Activated naive CD4-positive, alpha-beta T cell treated with anti-CD3 and anti-CD28 coated beads for 36 hours (primary cell): ENCODE results near the gene MITF. TPM values are rescaled to one million over a fixed set of nuclear protein-coding genes. Genes with fewer than 3 reads are reported as not detected.

Experiments
- CTCF ChIA-PET: fragments of 350-600 bp; sonication (Branson Sonifier 250); formaldehyde crosslinking; loops from one replicate; lab custom pipeline; 2021; ENCODE audit warnings: antibody characterized with exemption; lab: Charles Lee
- DNase-seq: peaks from one replicate; pipeline ENCODE4 v3.0.0-alpha.2; 2020
- H3K27ac Mint-ChIP-seq: one replicate; pipeline ENCODE4 v1.8.0; 2021; ENCODE audit warnings: mild to moderate bottlenecking, mixed read lengths
- H3K27me3 Mint-ChIP-seq: one replicate; pipeline ENCODE4 v1.8.0; 2021; ENCODE audit warnings: low read depth, mixed read lengths
- H3K36me3 Mint-ChIP-seq: one replicate; pipeline ENCODE4 v1.8.0; 2021; ENCODE audit warnings: low read depth, mixed read lengths
- H3K4me1 Mint-ChIP-seq: one replicate; pipeline ENCODE4 v1.8.0; 2021; ENCODE audit warnings: low read depth, mixed read lengths
- H3K4me3 Mint-ChIP-seq: one replicate; pipeline ENCODE4 v1.8.0; 2021; ENCODE audit warnings: mild to moderate bottlenecking, moderate library complexity, mixed read lengths
- H3K9me3 Mint-ChIP-seq: one replicate; pipeline ENCODE4 v1.8.0; 2021; ENCODE audit warnings: mixed read lengths
- intact Hi-C: fragments of 100-400 bp; cut with micrococcal nuclease; formaldehyde crosslinking; loops from one replicate; pipeline ENCODE4 v1.15.1; 2023
- total RNA-seq, 2 experiments: library from RNA; stranded (reverse); gene quantifications; one replicate each; pipeline ENCODE4 v1.2.3, GENCODE V29; 2021

The MITF gene
- total RNA-seq, 2 experiments from 2014 or later = not detected

- H3K36me3 Mint-ChIP-seq = no peaks in the 10 kb centered on the region
- H3K9me3 Mint-ChIP-seq = no peaks in the 10 kb centered on the region
- no peak overlapping the region for H3K4me3 Mint-ChIP-seq
- no peaks in the 10 kb centered on the region for H3K4me1 Mint-ChIP-seq
- intact Hi-C loops = no loop called here
- peaks cover 3% of the 10 kb centered on the region for H3K27me3 Mint-ChIP-seq
- no peak for DNase-seq
- CTCF ChIA-PET = no interaction called here
- no peak overlapping the region for H3K27ac Mint-ChIP-seq
These were observed 255.7 kb downstream of the MITF start for GRCh38 chr3:69994919-69995318.

DNA sequence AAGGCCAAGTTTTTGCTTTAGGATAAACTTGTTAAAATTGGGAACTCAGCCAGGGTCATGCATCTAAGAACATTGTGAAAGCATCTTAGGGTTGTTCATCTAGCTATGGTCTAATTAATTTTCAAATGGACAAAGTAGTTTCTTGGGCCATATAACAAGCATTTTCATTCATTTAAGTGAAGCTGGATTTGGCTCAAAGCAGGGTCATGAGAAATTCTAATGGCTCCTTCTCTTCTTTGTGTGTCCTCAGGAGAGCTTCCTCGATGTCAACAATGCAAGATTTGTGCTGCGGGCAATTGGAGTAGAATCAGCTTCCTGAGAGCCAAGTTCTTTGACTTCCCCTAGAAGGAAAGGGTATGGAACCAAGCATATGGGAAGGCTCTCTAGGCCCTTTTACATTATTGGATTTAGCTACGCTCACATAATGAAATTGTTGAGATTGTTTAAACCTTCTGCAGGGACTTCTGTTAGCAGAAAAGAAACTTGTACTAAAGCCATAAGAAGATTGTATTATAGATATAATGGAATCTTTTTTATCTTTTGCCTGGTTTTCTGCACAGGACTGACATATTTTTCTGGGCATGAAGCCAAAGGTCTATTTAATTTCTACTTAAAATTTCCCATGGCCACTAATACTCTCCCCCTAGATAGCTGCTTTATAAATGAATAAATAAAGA, 258.5 kb downstream of the MITF start:
- Mint-ChIP-seq H3K27ac (no peak overlapping the region), H3K36me3 (no peaks in the 10 kb centered on the region), H3K4me3 (no peak overlapping the region), H3K4me1 (no peaks in the 10 kb centered on the region), H3K9me3 (no peaks in the 10 kb centered on the region), H3K27me3 (peaks cover 3% of the 10 kb centered on the region)
- intact Hi-C loops = no loop called here
- CTCF ChIA-PET = no interaction called here
- DNase-seq = no peak

GRCh38 chr3:69998759-69999139, 259.5 kb downstream of the MITF start:
- Mint-ChIP-seq H3K4me3 (no peak overlapping the region), H3K36me3 (no peaks in the 10 kb centered on the region), H3K4me1 (no peaks in the 10 kb centered on the region), H3K9me3 (no peaks in the 10 kb centered on the region), H3K27ac (no peak overlapping the region), H3K27me3 (no peaks in the 10 kb centered on the region)
- intact Hi-C loops = no loop called here
- CTCF ChIA-PET = no interaction called here
- no peak for DNase-seq

- no peak within 1 kb of the TSS for H3K4me3 Mint-ChIP-seq
- no peaks in the 10 kb centered on the region for H3K4me1 Mint-ChIP-seq
- CTCF ChIA-PET = no interaction called here
- intact Hi-C loops = no loop called here
- no peak for DNase-seq
- no peaks in the 10 kb centered on the region for H3K36me3 Mint-ChIP-seq
- no peak within 1 kb of the TSS for H3K27ac Mint-ChIP-seq
- H3K9me3 Mint-ChIP-seq = no peaks in the 10 kb centered on the region
- no peaks in the 10 kb centered on the region for H3K27me3 Mint-ChIP-seq
These were observed 260.1 kb downstream of the MITF start, which contains the start of gene SAMMSON for GRCh38 chr3:69999140-70000027. SAMMSON (plus strand) TSS chr3:69999733.

DNA sequence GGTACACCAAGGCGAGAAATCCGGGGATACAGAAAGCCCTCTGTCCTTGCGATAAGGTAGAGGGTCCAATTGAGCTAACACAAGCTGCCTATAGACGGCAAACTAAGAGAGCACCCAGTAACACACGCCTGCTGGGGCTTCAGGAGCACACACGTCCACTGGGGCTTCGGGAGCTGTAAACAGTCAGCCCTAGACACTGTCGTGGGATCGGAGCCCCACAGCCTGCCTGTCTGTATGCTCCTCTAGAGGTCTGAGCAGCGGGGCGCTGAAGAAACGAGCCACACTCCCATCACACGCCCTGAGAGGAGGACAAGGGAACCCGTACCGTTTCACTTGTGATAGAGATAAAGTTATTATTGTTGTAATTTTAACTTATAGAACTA, 260.8 kb downstream of the MITF start:
- no peak overlapping the region for H3K27ac Mint-ChIP-seq
- DNase-seq = no peak
- CTCF ChIA-PET = no interaction called here
- H3K4me1 Mint-ChIP-seq = no peaks in the 10 kb centered on the region
- no peaks in the 10 kb centered on the region for H3K36me3 Mint-ChIP-seq
- H3K4me3 Mint-ChIP-seq = no peak overlapping the region
- no peaks in the 10 kb centered on the region for H3K27me3 Mint-ChIP-seq
- H3K9me3 Mint-ChIP-seq = no peaks in the 10 kb centered on the region
- intact Hi-C loops = no loop called here

DNA sequence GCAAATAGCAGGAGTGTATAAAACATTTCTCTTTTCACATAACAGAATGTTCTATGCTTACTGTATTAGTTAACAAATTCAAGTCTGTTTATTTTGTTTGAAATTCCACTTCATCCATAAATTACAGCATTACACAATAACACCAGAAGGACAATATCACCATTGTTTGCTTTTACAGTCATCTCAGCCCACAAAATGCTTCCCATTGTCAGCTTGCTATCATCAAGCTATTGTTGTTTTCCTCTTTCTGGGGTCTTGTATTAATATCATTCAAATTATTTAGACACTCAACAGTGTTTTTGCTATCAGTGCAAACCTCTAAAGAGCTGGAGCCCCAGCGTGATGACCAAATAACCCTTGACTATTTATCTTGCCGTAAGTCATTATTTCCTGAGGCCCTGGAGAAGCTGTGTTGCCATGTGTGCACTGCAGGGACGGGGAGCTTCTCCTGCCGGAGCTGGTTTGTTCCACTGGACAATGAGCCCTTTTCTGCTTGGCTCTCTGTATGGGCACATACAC, 261.4 kb downstream of the MITF start:
- Mint-ChIP-seq H3K9me3 (no peaks in the 10 kb centered on the region), H3K27me3 (no peaks in the 10 kb centered on the region)
- CTCF ChIA-PET = no interaction called here

GRCh38 chr3:70003119-70003518, 263.9 kb downstream of the MITF start:
- Mint-ChIP-seq H3K9me3 (peaks cover under 1% of the 10 kb centered on the region), H3K36me3 (no peaks in the 10 kb centered on the region), H3K4me3 (no peak overlapping the region), H3K27me3 (no peaks in the 10 kb centered on the region), H3K27ac (no peak overlapping the region), H3K4me1 (no peaks in the 10 kb centered on the region)
- intact Hi-C loops = no loop called here
- DNase-seq = no peak
- CTCF ChIA-PET = no interaction called here

More for the DNA sequence above, 261.4 kb downstream of the MITF start:
- intact Hi-C loops = no loop called here
- Mint-ChIP-seq H3K27ac (no peak overlapping the region), H3K36me3 (no peaks in the 10 kb centered on the region), H3K4me1 (no peaks in the 10 kb centered on the region), H3K4me3 (no peak overlapping the region)
- no peak for DNase-seq

GRCh38 chr3:70006089-70006488, 266.8 kb downstream of the MITF start:
- H3K9me3 Mint-ChIP-seq = peaks cover 1% of the 10 kb centered on the region
- CTCF ChIA-PET = no interaction called here
- no peak for DNase-seq
- H3K4me1 Mint-ChIP-seq = no peaks in the 10 kb centered on the region
- no peak overlapping the region for H3K4me3 Mint-ChIP-seq
- intact Hi-C loops = no loop called here
- no peaks in the 10 kb centered on the region for H3K36me3 Mint-ChIP-seq
- H3K27me3 Mint-ChIP-seq = no peaks in the 10 kb centered on the region
- no peak overlapping the region for H3K27ac Mint-ChIP-seq

GRCh38 chr3:70010346-70010745, 271.1 kb downstream of the MITF start:
- CTCF ChIA-PET = no interaction called here
- H3K36me3 Mint-ChIP-seq = no peaks in the 10 kb centered on the region
- no peak for DNase-seq
- H3K4me3 Mint-ChIP-seq = no peak overlapping the region
- intact Hi-C loops = no loop called here
- no peak overlapping the region for H3K27ac Mint-ChIP-seq
- no peaks in the 10 kb centered on the region for H3K27me3 Mint-ChIP-seq
- no peaks in the 10 kb centered on the region for H3K4me1 Mint-ChIP-seq
- peaks cover 1% of the 10 kb centered on the region for H3K9me3 Mint-ChIP-seq

GRCh38 chr3:70011582-70011981, 272.3 kb downstream of the MITF start:
- CTCF ChIA-PET = no interaction called here

More at GRCh38 chr3:70011582-70011981, 272.3 kb downstream of the MITF start:
- Mint-ChIP-seq H3K9me3 (peaks cover 3% of the 10 kb centered on the region), H3K27ac (no peak overlapping the region), H3K36me3 (no peaks in the 10 kb centered on the region), H3K4me1 (no peaks in the 10 kb centered on the region), H3K27me3 (no peaks in the 10 kb centered on the region), H3K4me3 (no peak overlapping the region)
- DNase-seq = no peak
- intact Hi-C loops = no loop called here
